ENCODE measurements around the gene TMEM82. TPM values are rescaled to one million over a fixed set of nuclear protein-coding genes. Genes with fewer than 3 reads are reported as not detected.

Gene TMEM82
- polyA plus RNA-seq, 1 of the 3 experiments (the other 2 are of a cell fraction) = not detected

- TF ChIP-seq TCF12 (IDR thresholded peaks at IDR 0.05) = no peak
These were observed 21.4 kb upstream of the TMEM82 start (continued) for GRCh38 chr1:15720861-15721260.

GRCh38 chr1:15722411-15722810 lies 19.9 kb upstream of the TMEM82 start:
- H3K27ac ChIP-seq (ENCODE audit: low read depth in 2 of 2, low read length in 1 of 2) = no peak overlapping the region
- H3F3A ChIP-seq (replicated peaks; ENCODE audit: insufficient read depth) = no peaks in the 10 kb centered on the region
- H3K27me3 ChIP-seq (ENCODE audit: insufficient read depth) = no peaks in the 10 kb centered on the region
- POLR2A ChIA-PET = interaction anchor here (1.2 kb wide), 1 partner anchor 15 kb away, joined by 4 read pairs; no protein-coding TSS in a partner anchor
- no peaks in the 10 kb centered on the region for H3K9me2 ChIP-seq
- H4K20me1 ChIP-seq (ENCODE audit: insufficient read depth) = no peaks in the 10 kb centered on the region
- H3K4me3 ChIP-seq (ENCODE audit: low read depth in 2 of 2, low read length in 1 of 2) = no peak overlapping the region
- CTCF ChIA-PET = interaction anchor here (0.6 kb wide), 1 partner anchor 18 kb away, joined by 3 read pairs; no protein-coding TSS in a partner anchor
- no peak for TF ChIP-seq POLR2AphosphoS5 (IDR thresholded peaks at IDR 0.05; ENCODE audit: low read depth, low read length)
- no peak for TF ChIP-seq FOXJ3 (CRISPR knock-in tag; IDR thresholded peaks at IDR 0.05)
- no peak for TF ChIP-seq RXRA (IDR thresholded peaks at IDR 0.05; ENCODE audit: borderline replicate concordance, low read depth)
- TF ChIP-seq GABPA (IDR thresholded peaks at IDR 0.05; ENCODE audit: low read depth) = no peak
- TF ChIP-seq CHD2 (IDR thresholded peaks at IDR 0.05; ENCODE audit: low read length, partially characterized antibody) = no peak
- no peak for TF ChIP-seq RFX5 (IDR thresholded peaks at IDR 0.05; ENCODE audit: low read length)
- TF ChIP-seq RAD21 (IDR thresholded peaks at IDR 0.05; ENCODE audit: low read length) = no peak
- no peak for TF ChIP-seq CTCF (IDR thresholded peaks at IDR 0.05)
- no peak for TF ChIP-seq YY1 (IDR thresholded peaks at IDR 0.05; ENCODE audit: low read depth)
- WGBS (ENCODE audit: low lambda C conversion rate) = 99% methylated on average over 4 of the region's 4 CpGs
- no peak overlapping the region for H3K9ac ChIP-seq
- no peaks in the 10 kb centered on the region for H3K9me3 ChIP-seq
- no peaks in the 10 kb centered on the region for H3K4me1 ChIP-seq (ENCODE audit: control insufficient read depth in 1 of 2, insufficient read depth in 2 of 2, low read depth in 1 of 2, low read length in 1 of 2)
- no peak overlapping the region for H2AFZ ChIP-seq (ENCODE audit: low read depth)
- no peak overlapping the region for H3K4me2 ChIP-seq
- peaks cover 4 to 70% of the 10 kb centered on the region in 2 experiments for H3K36me3 ChIP-seq (replicated peaks in 1 of 2; ENCODE audit: control insufficient read depth in 1 of 2, insufficient read depth in 2 of 2, low read length in 1 of 2)
- H3K79me2 ChIP-seq (ENCODE audit: insufficient read depth) = no peaks in the 10 kb centered on the region
- no peak for DNase-seq

- no peak overlapping the region for H3K27ac ChIP-seq (ENCODE audit: low read depth in 2 of 2, low read length in 1 of 2)
- H3K9ac ChIP-seq = no peak overlapping the region
- H3K4me1 ChIP-seq (ENCODE audit: control insufficient read depth in 1 of 2, insufficient read depth in 2 of 2, low read depth in 1 of 2, low read length in 1 of 2) = no peaks in the 10 kb centered on the region
- H3K4me3 ChIP-seq (ENCODE audit: low read depth in 2 of 2, low read length in 1 of 2) = no peak overlapping the region
- H3K4me2 ChIP-seq = no peak overlapping the region
- peaks cover 2 to 70% of the 10 kb centered on the region in 2 experiments for H3K36me3 ChIP-seq (replicated peaks in 1 of 2; ENCODE audit: control insufficient read depth in 1 of 2, insufficient read depth in 2 of 2, low read length in 1 of 2)
- no peaks in the 10 kb centered on the region for H3K9me3 ChIP-seq
- H3K9me2 ChIP-seq = no peaks in the 10 kb centered on the region
- DNase-seq = no peak
- H4K20me1 ChIP-seq (ENCODE audit: insufficient read depth) = no peaks in the 10 kb centered on the region
- H3K27me3 ChIP-seq (ENCODE audit: insufficient read depth) = no peaks in the 10 kb centered on the region
- H2AFZ ChIP-seq (ENCODE audit: low read depth) = no peak overlapping the region
- ChIA-PET CTCF (interaction anchor here (0.6 to 1.2 kb wide), 4 partner anchors 11 to 69 kb away, joined by 3 to 4 read pairs (median 3); no protein-coding TSS in a partner anchor), POLR2A (interaction anchor here (0.7 to 1.2 kb wide), 2 partner anchors 15 to 16 kb away, joined by 3 to 4 read pairs; no protein-coding TSS in a partner anchor)
- no peaks in the 10 kb centered on the region for H3K79me2 ChIP-seq (ENCODE audit: insufficient read depth)
- no peaks in the 10 kb centered on the region for H3F3A ChIP-seq (replicated peaks; ENCODE audit: insufficient read depth)
- 88% methylated on average over 11 of the region's 13 CpGs for WGBS (ENCODE audit: low lambda C conversion rate)
- no peak for TF ChIP-seq CHD2 (IDR thresholded peaks at IDR 0.05; ENCODE audit: low read length, partially characterized antibody)
- TF ChIP-seq PBX3 (IDR thresholded peaks at IDR 0.05) = no peak
- TF ChIP-seq EZH2phosphoT487 (IDR thresholded peaks at IDR 0.05; ENCODE audit: borderline replicate concordance, low read depth) = no peak
- TF ChIP-seq MAX (IDR thresholded peaks at IDR 0.05; ENCODE audit: low read depth) = no peak
- TF ChIP-seq RXRA (IDR thresholded peaks at IDR 0.05; ENCODE audit: borderline replicate concordance, low read depth) = no peak
- no peak for TF ChIP-seq NRF1 (IDR thresholded peaks at IDR 0.05; ENCODE audit: low read depth, low read length)
- TF ChIP-seq CTCF (IDR thresholded peaks at IDR 0.05) = no peak
- no peak for TF ChIP-seq POLR2AphosphoS5 (IDR thresholded peaks at IDR 0.05; ENCODE audit: low read depth, low read length)
- no peak for TF ChIP-seq RAD21 (IDR thresholded peaks at IDR 0.05; ENCODE audit: low read length)
- no peak for TF ChIP-seq RFX5 (IDR thresholded peaks at IDR 0.05; ENCODE audit: low read length)
- TF ChIP-seq EP300 (IDR thresholded peaks at IDR 0.05; ENCODE audit: borderline replicate concordance in 1 of 2, low read depth in 1 of 2, low read length in 1 of 2) = no peak
- TF ChIP-seq TEAD4 (IDR thresholded peaks at IDR 0.05; ENCODE audit: borderline replicate concordance, insufficient read depth) = no peak
- no peak for TF ChIP-seq ELF1 (IDR thresholded peaks at IDR 0.05)
- TF ChIP-seq GATA2 (CRISPR knock-in tag; IDR thresholded peaks at IDR 0.05) = no peak
- TF ChIP-seq NFIC (IDR thresholded peaks at IDR 0.05; ENCODE audit: borderline replicate concordance) = no peak
- TF ChIP-seq FOSL2 (IDR thresholded peaks at IDR 0.05; ENCODE audit: borderline replicate concordance, low read depth) = no peak
These were observed 19.3 kb upstream of the TMEM82 start for GRCh38 chr1:15722836-15723532.

Data from SK-N-SH (cell line).